ENCODE data around the gene OR4F15. TPM values are rescaled to one million over a fixed set of nuclear protein-coding genes. Genes with fewer than 3 reads are reported as not detected.
"Not testable (repeated sequence)": the region's sequence is repeated elsewhere in the genome, so short reads cannot be mapped to it uniquely, and the experiment has no call there.

The OR4F15 gene
- total RNA-seq, 6 experiments from 2014 or later, result 0.14 to 0.27 (median 0.23) TPM

GRCh38 chr15:101793981-101794380, 18.0 kb upstream of the OR4F15 start:
- not testable (repeated sequence) for H3K36me3 Mint-ChIP-seq (ENCODE audit: low read depth); H3K9me3 Mint-ChIP-seq; DNase-seq; H3K4me3 Mint-ChIP-seq; H3K27me3 Mint-ChIP-seq (ENCODE audit: insufficient read depth); H3K27ac Mint-ChIP-seq
- H3K4me1 Mint-ChIP-seq (ENCODE audit: low read depth), result peaks cover 40% of the 10 kb centered on the region

- H3K27me3 Mint-ChIP-seq (ENCODE audit: insufficient read depth), result peaks cover 3% of the 10 kb centered on the region; the same call in 1 of the 2 replicates
Measured at GRCh38 chr15:101795455-101795854, 16.5 kb upstream of the OR4F15 start.

GRCh38 chr15:101799665-101800064, 12.3 kb upstream of the OR4F15 start:
- Mint-ChIP-seq H3K4me1 (ENCODE audit: low read depth) (peaks cover 24% of the 10 kb centered on the region), H3K27ac (no peak overlapping the region), H3K27me3 (ENCODE audit: insufficient read depth) (peaks cover 3% of the 10 kb centered on the region; the same call in 1 of the 2 replicates), H3K36me3 (ENCODE audit: low read depth) (no peaks in the 10 kb centered on the region), H3K4me3 (no peak overlapping the region), H3K9me3 (no peaks in the 10 kb centered on the region)
- DNase-seq, result no peak
- no peak for TF ChIP-seq CTCF (IDR thresholded peaks at IDR 0.05)

More at GRCh38 chr15:101795455-101795854, 16.5 kb upstream of the OR4F15 start:
- no peak for TF ChIP-seq CTCF (IDR thresholded peaks at IDR 0.05)
- DNase-seq, result peak; percentile 77
- H3K4me3 Mint-ChIP-seq, result no peak overlapping the region; the same call in 1 of the 2 replicates
- H3K4me1 Mint-ChIP-seq (ENCODE audit: low read depth), result peaks cover 37% of the 10 kb centered on the region
- H3K9me3 Mint-ChIP-seq, result no peaks in the 10 kb centered on the region
- no peaks in the 10 kb centered on the region for H3K36me3 Mint-ChIP-seq (ENCODE audit: low read depth)
- H3K27ac Mint-ChIP-seq, result no peak overlapping the region

GRCh38 chr15:101801048-101801447, 11.0 kb upstream of the OR4F15 start:
- TF ChIP-seq CTCF (IDR thresholded peaks at IDR 0.05), result no peak
- peaks cover 17% of the 10 kb centered on the region for H3K4me1 Mint-ChIP-seq (ENCODE audit: low read depth)
- H3K4me3 Mint-ChIP-seq, result no peak overlapping the region
- H3K36me3 Mint-ChIP-seq (ENCODE audit: low read depth), result no peaks in the 10 kb centered on the region
- DNase-seq, result no peak
- H3K9me3 Mint-ChIP-seq, result no peaks in the 10 kb centered on the region
- peaks cover 3% of the 10 kb centered on the region; the same call in 1 of the 2 replicates for H3K27me3 Mint-ChIP-seq (ENCODE audit: insufficient read depth)
- no peak overlapping the region for H3K27ac Mint-ChIP-seq

GRCh38 chr15:101803209-101803608, 8.8 kb upstream of the OR4F15 start, which contains the start of gene OR4F6:
Gene OR4F6 (plus strand): TSS chr15:101803509. CDS start chr15:101805720, 2,211 bp downstream.
- H3K27ac Mint-ChIP-seq, result no peak within 1 kb of the TSS
- TF ChIP-seq CTCF (IDR thresholded peaks at IDR 0.05), result no peak
- H3K9me3 Mint-ChIP-seq, result no peaks in the 10 kb centered on the region
- peaks cover 26% of the 10 kb centered on the region for H3K4me1 Mint-ChIP-seq (ENCODE audit: low read depth)
- H3K27me3 Mint-ChIP-seq (ENCODE audit: insufficient read depth), result no peaks in the 10 kb centered on the region; the same call in 1 of the 2 replicates
- no peaks in the 10 kb centered on the region for H3K36me3 Mint-ChIP-seq (ENCODE audit: low read depth)
- H3K4me3 Mint-ChIP-seq, result no peak within 1 kb of the TSS
- DNase-seq, result no peak

- Mint-ChIP-seq H3K36me3 (ENCODE audit: low read depth) (no peaks in the 10 kb centered on the region), H3K27me3 (ENCODE audit: insufficient read depth) (no peaks in the 10 kb centered on the region; the same call in 1 of the 2 replicates), H3K27ac (no peak overlapping the region), H3K9me3 (no peaks in the 10 kb centered on the region), H3K4me3 (no peak overlapping the region), H3K4me1 (ENCODE audit: low read depth) (peaks cover 30% of the 10 kb centered on the region)
- no peak for TF ChIP-seq CTCF (IDR thresholded peaks at IDR 0.05)
- no peak for DNase-seq
Measured at GRCh38 chr15:101803676-101804075, 8.3 kb upstream of the OR4F15 start.

Data from HFFc6 (cell line).